H9 (cell line): ENCODE measurements around the gene MYLK4. TPM values are rescaled to one million over a fixed set of nuclear protein-coding genes. Genes with fewer than 3 reads are reported as not detected.

Source experiments
- DNase-seq: peaks from one replicate; pipeline ENCODE4 v3.0.0-alpha.2; 2017
- H2AFZ ChIP-seq: one replicate; pipeline ENCODE4 v1.6.1; 2013; ENCODE audit warnings: mild to moderate bottlenecking, low read length, control low read depth, moderate library complexity
- H2AK5ac ChIP-seq: 2 replicates; pipeline ENCODE4 v1.6.1; 2013; ENCODE audit warnings: low read length, control low read depth, mixed read lengths; ENCODE audit not compliant: insufficient read length
- H2BK120ac ChIP-seq: one replicate; pipeline ENCODE4 v1.6.1; 2013; ENCODE audit warnings: low read depth, mild to moderate bottlenecking, low read length, control low read depth, inconsistent platforms; ENCODE audit not compliant: poor library complexity, severe bottlenecking
- H2BK12ac ChIP-seq: 2 replicates; pipeline ENCODE4 v1.6.1; 2013; ENCODE audit warnings: low read length, control low read depth, mixed read lengths, low read depth; ENCODE audit not compliant: insufficient read length
- H2BK15ac ChIP-seq: 2 replicates; pipeline ENCODE4 v1.6.1; 2013; ENCODE audit warnings: low read depth, low read length, control low read depth
- H2BK20ac ChIP-seq: one replicate; pipeline ENCODE4 v1.6.1; 2013; ENCODE audit warnings: low read depth, mild to moderate bottlenecking, low read length, control low read depth, inconsistent platforms; ENCODE audit not compliant: poor library complexity, severe bottlenecking
- H2BK5ac ChIP-seq: 2 replicates; pipeline ENCODE4 v1.6.1; 2013; ENCODE audit warnings: low read length, control low read depth, mixed read lengths; ENCODE audit not compliant: insufficient read length
- H3K14ac ChIP-seq: 2 replicates; pipeline ENCODE4 v1.6.1; 2013; ENCODE audit warnings: low read length, control low read depth; ENCODE audit not compliant: insufficient read depth
- H3K18ac ChIP-seq: 2 replicates; pipeline ENCODE4 v1.6.1; 2013; ENCODE audit warnings: low read depth, mild to moderate bottlenecking, mixed read lengths, low read length, control low read depth; ENCODE audit not compliant: insufficient read length
- H3K23ac ChIP-seq: 2 replicates; pipeline ENCODE4 v1.6.1; 2013; ENCODE audit warnings: low read length, control low read depth, mixed read lengths, low read depth; ENCODE audit not compliant: insufficient read length
- H3K23me2 ChIP-seq: 2 replicates; pipeline ENCODE4 v1.6.1; 2013; ENCODE audit warnings: low read depth, mild to moderate bottlenecking, mixed read lengths, low read length, control low read depth; ENCODE audit not compliant: insufficient read length, poor library complexity, severe bottlenecking
- H3K27ac ChIP-seq: 2 replicates; pipeline ENCODE4 v1.5.1; 2013; ENCODE audit warnings: low read length, control low read depth, mixed read lengths, low read depth; ENCODE audit not compliant: insufficient read length
- H3K27me3 ChIP-seq: 2 replicates; pipeline ENCODE4 v1.6.1; 2013; ENCODE audit warnings: low read length, control low read depth, inconsistent platforms; ENCODE audit not compliant: insufficient read depth
- H3K4ac ChIP-seq: 2 replicates; pipeline ENCODE4 v1.6.1; 2013; ENCODE audit warnings: low read depth, mild to moderate bottlenecking, control low read depth, inconsistent platforms, low read length, moderate library complexity
- H3K4me1 ChIP-seq: 2 replicates; pipeline ENCODE4 v1.6.1; 2013; ENCODE audit warnings: low read length, control low read depth, inconsistent platforms; ENCODE audit not compliant: insufficient read depth
- H3K4me2 ChIP-seq: 2 replicates; pipeline ENCODE4 v1.6.1; 2013; ENCODE audit warnings: low read length, control low read depth, mixed read lengths; ENCODE audit not compliant: insufficient read length, insufficient read depth
- H3K56ac ChIP-seq: 2 replicates; pipeline ENCODE4 v1.6.1; 2013; ENCODE audit warnings: low read depth, mild to moderate bottlenecking, mixed read lengths, low read length, control low read depth; ENCODE audit not compliant: insufficient read length
- H3K79me1 ChIP-seq: 2 replicates; pipeline ENCODE4 v1.6.1; 2013; ENCODE audit warnings: low read depth, mild to moderate bottlenecking, moderate library complexity, low read length, control low read depth, inconsistent platforms; ENCODE audit not compliant: insufficient read depth, poor library complexity, severe bottlenecking
- H3K79me2 ChIP-seq: 2 replicates; pipeline ENCODE4 v1.6.1; 2013; ENCODE audit warnings: low read length, control low read depth, inconsistent platforms; ENCODE audit not compliant: insufficient read depth
- H3K9ac ChIP-seq: 2 replicates; pipeline ENCODE4 v1.6.1; 2013; ENCODE audit warnings: low read length, control low read depth, mixed read lengths; ENCODE audit not compliant: insufficient read length; ENCODE audit errors: extremely low read depth
- H3K9me3 ChIP-seq: one replicate; pipeline ENCODE4 v1.6.1; 2013; ENCODE audit warnings: low read depth, low read length, inconsistent platforms; ENCODE audit not compliant: control insufficient read depth
- H3T11ph ChIP-seq: one replicate; pipeline ENCODE4 v1.6.1; 2013; ENCODE audit warnings: mild to moderate bottlenecking, low read length, control low read depth, inconsistent platforms
- H4K20me1 ChIP-seq: one replicate; pipeline ENCODE4 v1.6.1; 2013; ENCODE audit not compliant: control insufficient read depth, insufficient read length, insufficient read depth
- H4K5ac ChIP-seq: 2 replicates; pipeline ENCODE4 v1.6.1; 2013; ENCODE audit warnings: low read depth, mild to moderate bottlenecking, mixed read lengths, low read length, control low read depth; ENCODE audit not compliant: insufficient read length
- H4K8ac ChIP-seq: replicated peaks from 2 replicates; pipeline ENCODE4 v1.6.1; 2013; ENCODE audit warnings: low read length, control low read depth, mixed read lengths, low read depth; ENCODE audit not compliant: insufficient read length
- H4K91ac ChIP-seq: 2 replicates; pipeline ENCODE4 v1.6.1; 2013; ENCODE audit warnings: low read depth, mild to moderate bottlenecking, moderate library complexity, mixed read lengths, low read length, control low read depth; ENCODE audit not compliant: insufficient read length
- H3K27ac Mint-ChIP-seq, 3 experiments: 2 replicates in 2 of 3; 3 replicates in 1 of 3; pipeline ENCODE4 v1.8.0; 2020 to 2021; ENCODE audit warnings: mixed read lengths in 3 of 3, mild to moderate bottlenecking in 1 of 3, moderate library complexity in 1 of 3
- H3K27me3 Mint-ChIP-seq: 2 replicates; pipeline ENCODE4 v1.8.0; 2021; ENCODE audit warnings: low read depth, mild to moderate bottlenecking, moderate library complexity, mixed read lengths
- H3K36me3 Mint-ChIP-seq, 3 experiments: 2 replicates in 2 of 3; 3 replicates in 1 of 3; pipeline ENCODE4 v1.8.0; 2020 to 2021; ENCODE audit warnings: low read depth in 3 of 3, mixed read lengths in 3 of 3; ENCODE audit not compliant: insufficient read depth in 1 of 3
- H3K4me1 Mint-ChIP-seq, 2 experiments: 2 replicates each; pipeline ENCODE4 v1.8.0; 2020; ENCODE audit warnings: mixed read lengths in 2 of 2
- H3K4me3 Mint-ChIP-seq, 2 experiments: 2 replicates in 1 of 2; 3 replicates in 1 of 2; pipeline ENCODE4 v1.8.0; 2020 to 2021; ENCODE audit warnings: mild to moderate bottlenecking in 2 of 2, mixed read lengths in 2 of 2, moderate library complexity in 1 of 2
- H3K9me3 Mint-ChIP-seq, 2 experiments: 2 replicates in 1 of 2; 3 replicates in 1 of 2; pipeline ENCODE4 v1.8.0; 2020; ENCODE audit warnings: mild to moderate bottlenecking in 2 of 2, mixed read lengths in 2 of 2, moderate library complexity in 1 of 2
- WGBS: extraction: QIAGEN DNeasy Blood & Tissue Kit; methylation state at CpG from one replicate; pipeline ENCODE4 v1.1.7; 2013; ENCODE audit warnings: missing lambda C conversion rate, low lambda C conversion rate, mixed read lengths; ENCODE audit not compliant: insufficient read length; ENCODE audit errors: extremely low coverage; 5-methylcytosine and 5-hydroxymethylcytosine counted together
- total RNA-seq: library from RNA; stranded (reverse); gene quantifications from 2 replicates; pipeline ENCODE4 v1.2.1, GENCODE V29; 2021
- TF ChIP-seq, protein P1 (sequence below): fragments of 200-600 bp; sonication (generic); conservative IDR thresholded peaks from 3 replicates; pipeline ENCODE4 v1.8.0; 2021; ENCODE audit warnings: antibody characterized with exemption, mild to moderate bottlenecking

The MYLK4 gene
- total RNA-seq, 1 experiment from 2014 or later, result 0.28 TPM

- Histone ChIP-seq H2BK12ac (no peak overlapping the region), H3K9ac (no peak overlapping the region), H3K79me2 (peaks cover 4% of the 10 kb centered on the region; the same call in 1 of the 2 replicates), H3K23ac (no peak overlapping the region), H3K56ac (no peak overlapping the region), H3K23me2 (no peaks in the 10 kb centered on the region), H2BK15ac (no peak overlapping the region), H3K18ac (no peak overlapping the region), H3K79me1 (peaks cover 5% of the 10 kb centered on the region), H4K20me1 (no peaks in the 10 kb centered on the region), H3K4me2 (no peak overlapping the region), H4K5ac (no peak overlapping the region), H3K27me3 (no peaks in the 10 kb centered on the region), H2BK5ac (no peak overlapping the region), H2AK5ac (no peak overlapping the region), H3K14ac (no peak overlapping the region), H2AFZ (no peak overlapping the region), H3K4ac (no peak overlapping the region), H3K27ac (no peak overlapping the region), H4K91ac (no peak overlapping the region), H3T11ph (no peak overlapping the region), H2BK20ac (no peak overlapping the region), H3K4me1 (no peaks in the 10 kb centered on the region), H3K9me3 (no peaks in the 10 kb centered on the region), H4K8ac (no peak overlapping the region), H2BK120ac (no peak overlapping the region)
- Mint-ChIP-seq H3K4me3 (no peak overlapping the region), H3K27me3 (no peaks in the 10 kb centered on the region), H3K9me3 (no peaks in the 10 kb centered on the region), H3K27ac (peak overlapping the region in 1 of 3 experiments; percentile 38; a peak in 1 of 7 replicates), H3K4me1 (peaks cover 14 to 17% of the 10 kb centered on the region in 2 experiments), H3K36me3 (peaks cover 17 to 42% (median 26%) of the 10 kb centered on the region in 3 experiments)
- WGBS, result no CpG with 5 or more reads among the region's 1 CpG
- DNase-seq, result no peak
- TF ChIP-seq, protein P1, sequence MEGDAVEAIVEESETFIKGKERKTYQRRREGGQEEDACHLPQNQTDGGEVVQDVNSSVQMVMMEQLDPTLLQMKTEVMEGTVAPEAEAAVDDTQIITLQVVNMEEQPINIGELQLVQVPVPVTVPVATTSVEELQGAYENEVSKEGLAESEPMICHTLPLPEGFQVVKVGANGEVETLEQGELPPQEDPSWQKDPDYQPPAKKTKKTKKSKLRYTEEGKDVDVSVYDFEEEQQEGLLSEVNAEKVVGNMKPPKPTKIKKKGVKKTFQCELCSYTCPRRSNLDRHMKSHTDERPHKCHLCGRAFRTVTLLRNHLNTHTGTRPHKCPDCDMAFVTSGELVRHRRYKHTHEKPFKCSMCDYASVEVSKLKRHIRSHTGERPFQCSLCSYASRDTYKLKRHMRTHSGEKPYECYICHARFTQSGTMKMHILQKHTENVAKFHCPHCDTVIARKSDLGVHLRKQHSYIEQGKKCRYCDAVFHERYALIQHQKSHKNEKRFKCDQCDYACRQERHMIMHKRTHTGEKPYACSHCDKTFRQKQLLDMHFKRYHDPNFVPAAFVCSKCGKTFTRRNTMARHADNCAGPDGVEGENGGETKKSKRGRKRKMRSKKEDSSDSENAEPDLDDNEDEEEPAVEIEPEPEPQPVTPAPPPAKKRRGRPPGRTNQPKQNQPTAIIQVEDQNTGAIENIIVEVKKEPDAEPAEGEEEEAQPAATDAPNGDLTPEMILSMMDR, result no peak
Observed at GRCh38 chr6:2775003-2775402, 24.3 kb upstream of the MYLK4 start.
